ENCODE measurements around the gene MICAL2.

Gene MICAL2

GRCh38 chr11:12267921-12268320 lies 157.5 kb downstream of the MICAL2 start:
- Mint-ChIP-seq H3K4me1 (ENCODE audit: low read depth) (no peaks in the 10 kb centered on the region), H3K36me3 (ENCODE audit: low read depth) (no peaks in the 10 kb centered on the region), H3K27me3 (ENCODE audit: low read depth) (no peaks in the 10 kb centered on the region), H3K4me3 (no peak overlapping the region), H3K27ac (no peak overlapping the region), H3K9me3 (no peaks in the 10 kb centered on the region)
- no peak for DNase-seq (ENCODE audit: low spot score)

DNA sequence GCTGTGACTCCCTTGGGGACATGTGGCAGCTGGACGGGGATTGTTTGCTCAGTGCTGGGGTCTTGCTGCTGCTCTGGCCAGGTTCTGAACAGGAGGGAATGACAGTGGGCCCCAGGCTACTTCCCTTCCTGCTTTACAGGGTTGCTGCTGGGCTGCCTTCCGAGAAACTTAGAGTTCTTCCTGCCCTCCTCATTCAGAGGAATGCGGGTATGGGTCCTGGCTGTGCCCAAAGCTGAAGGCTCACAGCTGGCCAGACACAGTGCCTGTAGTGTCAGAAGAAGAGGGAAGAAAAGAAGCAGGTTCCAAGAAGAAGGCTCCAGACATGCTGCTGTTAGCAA lies 158.7 kb downstream of the MICAL2 start:
- Mint-ChIP-seq H3K4me3 (no peak overlapping the region), H3K27me3 (ENCODE audit: low read depth) (no peaks in the 10 kb centered on the region), H3K27ac (no peak overlapping the region), H3K4me1 (ENCODE audit: low read depth) (no peaks in the 10 kb centered on the region), H3K36me3 (ENCODE audit: low read depth) (no peaks in the 10 kb centered on the region), H3K9me3 (no peaks in the 10 kb centered on the region)
- no peak for DNase-seq (ENCODE audit: low spot score)

GRCh38 chr11:12269446-12270214 lies 159.2 kb downstream of the MICAL2 start:
- H3K27ac Mint-ChIP-seq = no peak overlapping the region
- no peak overlapping the region for H3K4me3 Mint-ChIP-seq

DNA sequence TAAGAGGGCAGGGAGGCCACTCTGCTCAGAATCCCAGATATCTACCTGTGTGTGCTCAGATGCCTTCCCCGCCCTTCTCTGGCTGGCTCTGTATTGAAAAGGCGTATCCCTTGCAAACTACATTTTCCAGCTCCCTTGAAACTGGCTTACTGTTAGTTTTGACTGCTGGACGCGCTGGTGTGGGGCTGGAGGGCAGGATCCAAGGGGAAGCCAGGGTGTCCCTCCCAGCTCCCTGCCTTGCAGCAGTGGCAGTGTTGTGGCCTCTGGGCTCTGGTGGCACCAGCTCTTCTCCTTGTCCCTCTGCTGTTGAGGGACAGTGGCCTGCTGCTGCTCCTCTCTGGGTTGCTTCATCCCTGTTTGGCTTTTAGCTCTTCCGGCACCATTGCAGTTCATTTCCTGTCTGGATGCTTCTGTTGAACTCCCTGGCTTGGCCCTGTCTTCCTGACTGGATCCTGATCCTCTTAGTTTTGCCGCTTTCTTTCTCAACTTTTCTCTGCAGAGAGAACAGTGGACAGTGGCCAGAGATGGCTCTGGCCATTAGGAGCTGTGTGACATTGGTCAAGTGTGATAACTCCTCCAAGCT lies 159.9 kb downstream of the MICAL2 start:
- Mint-ChIP-seq H3K4me3 (no peak overlapping the region), H3K27ac (no peak overlapping the region), H3K9me3 (no peaks in the 10 kb centered on the region), H3K4me1 (ENCODE audit: low read depth) (no peaks in the 10 kb centered on the region), H3K27me3 (ENCODE audit: low read depth) (no peaks in the 10 kb centered on the region), H3K36me3 (ENCODE audit: low read depth) (no peaks in the 10 kb centered on the region)
- DNase-seq (ENCODE audit: low spot score) = no peak

More at GRCh38 chr11:12269446-12270214, 159.2 kb downstream of the MICAL2 start:
- no peaks in the 10 kb centered on the region for H3K27me3 Mint-ChIP-seq (ENCODE audit: low read depth)
- H3K9me3 Mint-ChIP-seq = no peaks in the 10 kb centered on the region
- DNase-seq (ENCODE audit: low spot score) = no peak
- H3K36me3 Mint-ChIP-seq (ENCODE audit: low read depth) = no peaks in the 10 kb centered on the region
- H3K4me1 Mint-ChIP-seq (ENCODE audit: low read depth) = no peaks in the 10 kb centered on the region

DNA sequence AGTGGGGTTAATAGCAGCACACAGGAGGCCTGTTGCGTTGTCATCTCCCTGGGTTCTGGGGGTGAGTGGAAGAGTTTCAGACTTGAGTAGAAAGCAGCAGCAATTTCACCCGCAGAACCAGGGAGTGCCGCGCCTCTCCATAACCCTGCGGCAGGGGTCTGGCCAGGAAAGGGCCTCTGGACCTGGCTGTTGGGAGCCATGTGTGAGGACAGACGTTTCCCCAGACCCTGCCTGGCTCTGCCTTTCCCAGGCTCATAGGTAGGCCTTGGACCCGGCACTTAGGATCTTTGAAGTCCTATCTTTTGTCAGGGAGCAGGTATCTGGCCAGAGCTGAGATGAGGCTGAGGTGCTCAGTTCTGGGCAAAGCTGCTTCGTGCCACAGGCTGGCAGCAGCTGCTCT lies 160.4 kb downstream of the MICAL2 start:
- H3K4me1 Mint-ChIP-seq (ENCODE audit: low read depth) = no peaks in the 10 kb centered on the region
- H3K4me3 Mint-ChIP-seq = no peak overlapping the region
- DNase-seq (ENCODE audit: low spot score) = no peak
- no peaks in the 10 kb centered on the region for H3K36me3 Mint-ChIP-seq (ENCODE audit: low read depth)
- no peak overlapping the region for H3K27ac Mint-ChIP-seq
- no peaks in the 10 kb centered on the region for H3K27me3 Mint-ChIP-seq (ENCODE audit: low read depth)
- H3K9me3 Mint-ChIP-seq = no peaks in the 10 kb centered on the region

GRCh38 chr11:12271241-12271640 lies 160.9 kb downstream of the MICAL2 start:
- Mint-ChIP-seq H3K9me3 (no peaks in the 10 kb centered on the region), H3K27me3 (ENCODE audit: low read depth) (no peaks in the 10 kb centered on the region), H3K4me1 (ENCODE audit: low read depth) (no peaks in the 10 kb centered on the region), H3K36me3 (ENCODE audit: low read depth) (no peaks in the 10 kb centered on the region), H3K4me3 (no peak overlapping the region), H3K27ac (no peak overlapping the region)
- no peak for DNase-seq (ENCODE audit: low spot score)

GRCh38 chr11:12271826-12272366 lies 161.5 kb downstream of the MICAL2 start:
- Mint-ChIP-seq H3K4me1 (ENCODE audit: low read depth) (no peaks in the 10 kb centered on the region), H3K36me3 (ENCODE audit: low read depth) (no peaks in the 10 kb centered on the region), H3K27ac (no peak overlapping the region), H3K9me3 (no peaks in the 10 kb centered on the region), H3K4me3 (no peak overlapping the region), H3K27me3 (ENCODE audit: low read depth) (no peaks in the 10 kb centered on the region)
- DNase-seq (ENCODE audit: low spot score) = no peak

DNA sequence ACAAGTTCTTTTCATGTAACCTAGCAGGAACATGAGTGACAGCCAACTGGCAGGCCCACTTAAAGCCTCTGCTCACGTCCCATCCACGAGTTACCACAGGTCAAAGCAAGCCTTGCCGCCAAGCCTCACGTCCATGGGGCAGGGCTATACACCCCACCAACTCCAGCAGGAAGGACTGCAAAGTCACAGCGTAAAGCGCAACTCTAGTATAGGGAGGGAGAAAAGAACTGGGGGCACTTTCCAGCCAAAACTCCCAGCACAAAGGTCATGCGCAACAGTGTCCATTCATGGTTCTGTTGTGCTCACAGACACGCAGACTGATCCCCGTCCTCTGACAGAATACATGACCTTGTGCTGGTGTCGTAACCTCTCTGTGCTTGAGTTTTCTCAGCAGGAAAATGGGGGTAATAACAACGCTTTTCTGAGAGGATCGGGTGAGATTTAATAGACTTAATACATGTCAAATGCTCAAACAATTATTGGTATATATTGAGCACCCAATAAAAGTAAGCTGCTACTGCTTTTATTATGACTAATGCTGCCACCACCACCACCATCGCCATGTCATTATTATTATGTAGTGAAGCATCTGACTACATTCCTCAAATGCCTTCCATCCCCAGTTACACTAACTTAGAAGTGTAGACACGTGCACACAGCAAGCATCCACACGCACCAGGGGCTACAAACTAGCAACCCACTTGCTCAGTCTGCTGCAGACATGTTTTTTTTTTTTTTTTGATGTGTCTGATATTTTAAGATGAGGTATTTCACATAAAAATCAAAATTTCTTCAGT lies 162.6 kb downstream of the MICAL2 start:
- no peaks in the 10 kb centered on the region for H3K27me3 Mint-ChIP-seq (ENCODE audit: low read depth)
- no peaks in the 10 kb centered on the region for H3K9me3 Mint-ChIP-seq
- no peak overlapping the region for H3K27ac Mint-ChIP-seq
- no peaks in the 10 kb centered on the region for H3K36me3 Mint-ChIP-seq (ENCODE audit: low read depth)
- no peak for DNase-seq (ENCODE audit: low spot score)
- no peak overlapping the region for H3K4me3 Mint-ChIP-seq
- H3K4me1 Mint-ChIP-seq (ENCODE audit: low read depth) = no peaks in the 10 kb centered on the region

GRCh38 chr11:12273618-12273995 lies 163.2 kb downstream of the MICAL2 start:
- Mint-ChIP-seq H3K4me1 (ENCODE audit: low read depth) (no peaks in the 10 kb centered on the region), H3K9me3 (no peaks in the 10 kb centered on the region), H3K4me3 (no peak overlapping the region), H3K36me3 (ENCODE audit: low read depth) (no peaks in the 10 kb centered on the region), H3K27ac (no peak overlapping the region), H3K27me3 (ENCODE audit: low read depth) (no peaks in the 10 kb centered on the region)
- no peak for DNase-seq (ENCODE audit: low spot score)

DNA sequence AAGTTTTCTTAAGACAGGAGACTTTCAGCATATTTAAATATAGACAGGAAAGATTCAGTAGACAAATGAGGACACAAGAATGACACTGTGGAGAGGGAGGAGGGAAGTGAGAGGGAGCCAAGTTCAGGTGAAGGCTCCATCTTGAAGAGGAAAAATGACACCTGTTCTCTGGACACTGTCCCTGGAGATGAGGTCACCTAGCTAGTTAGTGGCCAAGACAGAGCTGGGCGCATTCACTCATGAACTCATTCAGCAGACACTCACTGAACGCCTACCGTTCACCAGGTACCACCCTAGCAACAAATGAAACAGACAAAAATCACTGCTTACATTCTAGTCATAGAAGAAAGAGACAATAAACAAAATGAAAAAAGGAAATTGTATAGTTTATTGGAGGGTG lies 163.7 kb downstream of the MICAL2 start:
- Mint-ChIP-seq H3K27me3 (ENCODE audit: low read depth) (no peaks in the 10 kb centered on the region), H3K4me3 (no peak overlapping the region), H3K9me3 (no peaks in the 10 kb centered on the region), H3K27ac (no peak overlapping the region), H3K36me3 (ENCODE audit: low read depth) (no peaks in the 10 kb centered on the region), H3K4me1 (ENCODE audit: low read depth) (no peaks in the 10 kb centered on the region)
- no peak for DNase-seq (ENCODE audit: low spot score)

DNA sequence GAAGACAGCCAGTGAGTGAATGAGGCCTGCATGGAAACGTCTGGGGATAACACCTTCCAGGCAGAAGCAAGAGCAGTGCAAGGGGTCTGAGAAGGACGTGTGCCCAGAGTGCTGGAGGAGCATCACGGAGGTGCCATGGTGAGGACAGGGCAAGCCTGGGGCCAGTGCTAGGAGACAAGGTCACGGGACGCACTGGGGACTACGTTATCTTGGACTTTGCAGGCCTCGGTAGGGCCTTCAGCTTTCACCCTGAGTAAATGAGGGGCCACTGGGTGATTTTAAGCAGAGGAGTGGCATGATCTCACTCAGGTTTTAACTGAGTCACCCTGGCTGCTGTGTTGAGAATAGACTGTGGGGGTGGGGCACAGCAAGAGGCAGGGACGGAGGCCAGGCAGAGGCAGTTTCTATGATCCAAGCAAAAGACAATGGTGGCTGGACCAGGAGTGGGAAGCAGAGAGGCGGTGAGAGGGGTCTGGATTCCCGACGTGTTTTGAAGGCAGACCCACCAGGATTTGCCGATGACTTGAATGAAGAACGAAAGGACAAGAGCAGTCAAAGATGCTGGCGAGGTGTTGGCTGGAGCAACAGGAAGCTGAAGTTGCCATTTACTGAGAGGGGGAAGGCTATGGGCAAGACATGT lies 164.3 kb downstream of the MICAL2 start:
- no peaks in the 10 kb centered on the region for H3K27me3 Mint-ChIP-seq (ENCODE audit: low read depth)
- no peak overlapping the region for H3K27ac Mint-ChIP-seq
- H3K4me1 Mint-ChIP-seq (ENCODE audit: low read depth) = no peaks in the 10 kb centered on the region
- H3K9me3 Mint-ChIP-seq = no peaks in the 10 kb centered on the region
- no peak overlapping the region for H3K4me3 Mint-ChIP-seq
- DNase-seq (ENCODE audit: low spot score) = no peak
- H3K36me3 Mint-ChIP-seq (ENCODE audit: low read depth) = no peaks in the 10 kb centered on the region

- H3K4me1 Mint-ChIP-seq (ENCODE audit: low read depth) = peaks cover 4% of the 10 kb centered on the region
- DNase-seq (ENCODE audit: low spot score) = no peak
- no peak overlapping the region for H3K27ac Mint-ChIP-seq
- H3K36me3 Mint-ChIP-seq (ENCODE audit: low read depth) = no peaks in the 10 kb centered on the region
- H3K9me3 Mint-ChIP-seq = no peaks in the 10 kb centered on the region
- no peaks in the 10 kb centered on the region for H3K27me3 Mint-ChIP-seq (ENCODE audit: low read depth)
- no peak overlapping the region for H3K4me3 Mint-ChIP-seq
Measured at GRCh38 chr11:12275818-12276217, 165.4 kb downstream of the MICAL2 start.

DNA sequence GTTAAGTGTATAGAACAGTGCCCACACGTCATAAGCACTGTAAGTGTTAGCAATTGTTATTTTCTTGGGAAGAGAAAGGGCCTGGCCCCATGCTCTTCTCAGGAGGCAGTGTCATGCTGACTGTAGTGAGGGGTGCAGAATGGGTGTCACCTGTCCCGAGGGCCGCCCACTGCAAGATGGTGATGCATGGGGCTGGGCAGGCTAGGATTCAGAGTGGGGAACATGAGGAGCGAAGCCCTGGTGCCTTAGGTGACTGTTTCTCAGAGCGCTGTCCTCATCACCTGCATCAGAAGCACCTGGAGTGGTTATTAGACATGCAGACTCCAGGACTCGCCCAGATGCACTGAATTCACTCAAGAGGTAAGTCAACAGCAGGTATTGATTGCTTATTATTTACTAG lies 166.0 kb downstream of the MICAL2 start:
- H3K9me3 Mint-ChIP-seq = no peaks in the 10 kb centered on the region
- H3K4me1 Mint-ChIP-seq (ENCODE audit: low read depth) = peaks cover 5% of the 10 kb centered on the region
- H3K36me3 Mint-ChIP-seq (ENCODE audit: low read depth) = no peaks in the 10 kb centered on the region
- no peak overlapping the region for H3K4me3 Mint-ChIP-seq
- H3K27me3 Mint-ChIP-seq (ENCODE audit: low read depth) = no peaks in the 10 kb centered on the region
- DNase-seq (ENCODE audit: low spot score) = no peak
- H3K27ac Mint-ChIP-seq = no peak overlapping the region
